ENCODE measurements around the gene LIMS2.

DNA sequence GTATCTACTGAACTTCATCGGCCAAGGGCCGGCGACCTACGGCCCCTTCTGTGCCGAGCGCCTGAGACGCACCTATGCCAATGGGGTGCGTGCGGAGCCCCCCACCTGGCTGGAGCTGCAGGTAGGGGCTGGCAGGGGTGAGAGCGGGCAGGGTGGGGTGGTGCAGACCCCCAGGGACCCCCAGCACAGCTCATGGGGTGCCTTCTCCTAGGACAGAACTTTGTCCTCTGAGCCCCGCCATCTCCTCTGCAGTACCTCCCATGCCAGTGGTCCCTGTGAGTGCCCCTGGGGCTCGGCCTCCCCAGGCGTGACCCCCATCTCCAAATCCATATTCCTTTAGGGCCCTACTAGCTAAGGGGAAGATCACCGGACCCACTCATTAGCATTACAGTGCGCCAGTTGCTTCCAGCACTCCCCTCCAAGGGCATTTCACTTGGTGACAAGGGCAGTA lies 53.3 kb downstream of the LIMS2 start:
- TF ChIP-seq, protein P1, sequence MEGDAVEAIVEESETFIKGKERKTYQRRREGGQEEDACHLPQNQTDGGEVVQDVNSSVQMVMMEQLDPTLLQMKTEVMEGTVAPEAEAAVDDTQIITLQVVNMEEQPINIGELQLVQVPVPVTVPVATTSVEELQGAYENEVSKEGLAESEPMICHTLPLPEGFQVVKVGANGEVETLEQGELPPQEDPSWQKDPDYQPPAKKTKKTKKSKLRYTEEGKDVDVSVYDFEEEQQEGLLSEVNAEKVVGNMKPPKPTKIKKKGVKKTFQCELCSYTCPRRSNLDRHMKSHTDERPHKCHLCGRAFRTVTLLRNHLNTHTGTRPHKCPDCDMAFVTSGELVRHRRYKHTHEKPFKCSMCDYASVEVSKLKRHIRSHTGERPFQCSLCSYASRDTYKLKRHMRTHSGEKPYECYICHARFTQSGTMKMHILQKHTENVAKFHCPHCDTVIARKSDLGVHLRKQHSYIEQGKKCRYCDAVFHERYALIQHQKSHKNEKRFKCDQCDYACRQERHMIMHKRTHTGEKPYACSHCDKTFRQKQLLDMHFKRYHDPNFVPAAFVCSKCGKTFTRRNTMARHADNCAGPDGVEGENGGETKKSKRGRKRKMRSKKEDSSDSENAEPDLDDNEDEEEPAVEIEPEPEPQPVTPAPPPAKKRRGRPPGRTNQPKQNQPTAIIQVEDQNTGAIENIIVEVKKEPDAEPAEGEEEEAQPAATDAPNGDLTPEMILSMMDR (IDR thresholded peaks at IDR 0.05): no peak
- no peak for TF ChIP-seq POLR2AphosphoS5 (IDR thresholded peaks at IDR 0.05)
- TF ChIP-seq POLR2A (IDR thresholded peaks at IDR 0.05): no peak

All from transverse colon (tissue), 4 donors.